Gastrocnemius medialis (tissue), 4 donors: Measurements from ENCODE around the gene APBA2. TPM values are rescaled to one million over a fixed set of nuclear protein-coding genes. Genes with fewer than 3 reads are reported as not detected.

ENCODE experiments used
- ATAC-seq, 2 donors: fragments of 150-250 bp; one replicate each; pipeline ENCODE4 v1.9.1; 2016
- DNase-seq, 2 donors: peaks; one replicate each; pipeline ENCODE4 v3.0.0-alpha.2; 2019
- H3K27ac ChIP-seq, 4 donors: fragments of 200-600 bp; sonication (generic); 1 replicate in 1 of 4; 2 replicates in 3 of 4; pipeline ENCODE4 v1.5.1; 2016 to 2018; ENCODE audit warnings: mild to moderate bottlenecking in 2 of 4, moderate library complexity in 1 of 4
- H3K27me3 ChIP-seq, 3 donors: fragments of 200-600 bp; sonication (generic) in 2 of 3; 1 replicate in 1 of 3; 2 replicates in 2 of 3; pipeline versions ENCODE4 v1.5.1 to v1.6.0; 2016 to 2019; ENCODE audit warnings: mild to moderate bottlenecking in 1 of 3, moderate library complexity in 1 of 3
- H3K36me3 ChIP-seq, 2 donors: fragments of 200-600 bp; sonication (generic) in 1 of 2; one replicate each; pipeline ENCODE4 v1.5.1; 2017 to 2018
- H3K4me1 ChIP-seq, 2 donors: fragments of 200-600 bp; sonication (generic) in 1 of 2; one replicate each; pipeline ENCODE4 v1.5.1; 2016 to 2017; ENCODE audit warnings: mild to moderate bottlenecking in 2 of 2
- H3K4me3 ChIP-seq, 4 donors: fragments of 200-600 bp; sonication (generic) in 3 of 4; 1 replicate in 1 of 4; 2 replicates in 3 of 4; pipeline ENCODE4 v1.5.1; 2016 to 2019; ENCODE audit warnings: mild to moderate bottlenecking in 2 of 4
- H3K9me3 ChIP-seq, 3 donors: fragments of 200-600 bp; sonication (generic) in 2 of 3; 1 replicate in 1 of 3; 2 replicates in 2 of 3; pipeline ENCODE4 v1.5.1; 2016 to 2019
- CTCF ChIP-seq, 5 experiments: fragments of 450-650 bp in 3 of 5; fragments of 200-600 bp in 2 of 5; sonication (generic) in 2 of 5; IDR thresholded peaks in 4 of 5; conservative IDR thresholded peaks in 1 of 5; 1 replicate in 4 of 5; 2 replicates in 1 of 5; pipeline ENCODE4 v1.5.1; 2016 to 2019; ENCODE audit warnings: antibody characterized with exemption in 5 of 5, mild to moderate bottlenecking in 3 of 5, moderate library complexity in 3 of 5
- POLR2A ChIP-seq, 2 donors: fragments of 450-650 bp; IDR thresholded peaks; one replicate each; pipeline ENCODE4 v1.6.1; 2017; ENCODE audit warnings: antibody characterized with exemption in 2 of 2, mild to moderate bottlenecking in 2 of 2, moderate library complexity in 2 of 2
- in situ Hi-C, 4 donors: fragments of 200-750 bp; cut with MboI; loops; one replicate each; pipeline versions ENCODE4 v1.15.0 to v1.8.0; 2017; ENCODE audit warnings: low sequenced_read_pairs in 4 of 4
- intact Hi-C: fragments of 100-400 bp; cut with DNase I; formaldehyde crosslinking; loops from one replicate; pipeline ENCODE4 v1.15.1; 2023; ENCODE audit warnings: low total_unique reads
- total RNA-seq, 4 donors: library from RNA; depleted of rRNA; stranded (reverse); fragments of >200 nt; gene quantifications; one replicate each; pipeline versions ENCODE4 v1.1.0 to v1.2.3, GENCODE V29; 2016

Gene APBA2
- total RNA-seq, 4 donors from 2014 or later = 0.19 to 0.31 TPM; not detected in 2

- TF ChIP-seq CTCF (IDR thresholded peaks at IDR 0.05 in 4 of 5, conservative IDR thresholded peaks at IDR 0.05 in 1 of 5) (no peak), POLR2A (IDR thresholded peaks at IDR 0.05) (no peak)
- Histone ChIP-seq H3K27me3 (peaks cover 7 to 19% (median 16%) of the 10 kb centered on the region in 3 donors), H3K9me3 (no peaks in the 10 kb centered on the region), H3K36me3 (no peaks in the 10 kb centered on the region), H3K4me3 (no peak overlapping the region), H3K27ac (no peak overlapping the region), H3K4me1 (no peaks in the 10 kb centered on the region)
- DNase-seq (no peak), ATAC-seq (no peak)
- intact Hi-C loops (no loop called here), in situ Hi-C loops (no loop called here)
These were observed 232.0 kb downstream of the APBA2 start for GRCh38 chr15:29117778-29118177.

GRCh38 chr15:29119847-29120246, 234.1 kb downstream of the APBA2 start:
- Histone ChIP-seq H3K27ac (no peak overlapping the region), H3K36me3 (no peaks in the 10 kb centered on the region), H3K4me3 (no peak overlapping the region), H3K9me3 (no peaks in the 10 kb centered on the region), H3K4me1 (no peaks in the 10 kb centered on the region), H3K27me3 (peaks cover 3 to 11% (median 9%) of the 10 kb centered on the region in 3 donors)
- ATAC-seq (no peak), DNase-seq (no peak)
- TF ChIP-seq CTCF (IDR thresholded peaks at IDR 0.05 in 4 of 5, conservative IDR thresholded peaks at IDR 0.05 in 1 of 5) (no peak), POLR2A (IDR thresholded peaks at IDR 0.05) (no peak)
- intact Hi-C loops (no loop called here), in situ Hi-C loops (no loop called here)

- intact Hi-C loops = no loop called here
- no peak for ATAC-seq
- H3K27me3 ChIP-seq = peaks cover 0 to 3% (median 2%) of the 10 kb centered on the region in 3 donors
- in situ Hi-C loops = no loop called here
- TF ChIP-seq POLR2A (IDR thresholded peaks at IDR 0.05) = no peak
- TF ChIP-seq CTCF (IDR thresholded peaks at IDR 0.05 in 4 of 5, conservative IDR thresholded peaks at IDR 0.05 in 1 of 5) = no peak
- no peak overlapping the region for H3K4me3 ChIP-seq
- H3K27ac ChIP-seq = no peak overlapping the region
- no peak for DNase-seq
- no peaks in the 10 kb centered on the region for H3K9me3 ChIP-seq
- H3K36me3 ChIP-seq = no peaks in the 10 kb centered on the region
- H3K4me1 ChIP-seq = no peaks in the 10 kb centered on the region
These were observed 235.0 kb downstream of the APBA2 start for GRCh38 chr15:29120593-29121368.

GRCh38 chr15:29121369-29121656, 235.5 kb downstream of the APBA2 start:
- in situ Hi-C loops (no loop called here), intact Hi-C loops (no loop called here)
- ATAC-seq = no peak
- Histone ChIP-seq H3K9me3 (no peaks in the 10 kb centered on the region), H3K4me3 (no peak overlapping the region), H3K4me1 (no peaks in the 10 kb centered on the region), H3K27ac (no peak overlapping the region), H3K27me3 (no peaks in the 10 kb centered on the region), H3K36me3 (no peaks in the 10 kb centered on the region)
- DNase-seq = no peak
- no peak for TF ChIP-seq POLR2A (IDR thresholded peaks at IDR 0.05)
- no peak for TF ChIP-seq CTCF (IDR thresholded peaks at IDR 0.05 in 4 of 5, conservative IDR thresholded peaks at IDR 0.05 in 1 of 5)

- H3K36me3 ChIP-seq = no peaks in the 10 kb centered on the region
- no peaks in the 10 kb centered on the region for H3K9me3 ChIP-seq
- no peak for TF ChIP-seq POLR2A (IDR thresholded peaks at IDR 0.05)
- TF ChIP-seq CTCF (IDR thresholded peaks at IDR 0.05 in 4 of 5, conservative IDR thresholded peaks at IDR 0.05 in 1 of 5) = no peak
- DNase-seq (no peak), ATAC-seq (no peak)
- no peaks in the 10 kb centered on the region for H3K4me1 ChIP-seq
- in situ Hi-C loops = no loop called here
- H3K27ac ChIP-seq = no peak overlapping the region
- no peaks in the 10 kb centered on the region for H3K27me3 ChIP-seq
- intact Hi-C loops = no loop called here
- no peak overlapping the region for H3K4me3 ChIP-seq
These were observed 236.1 kb downstream of the APBA2 start for GRCh38 chr15:29121907-29122306.
